Gastrocnemius medialis (tissue), 4 donors: ENCODE results near the gene KHDRBS2.

ENCODE experiments used
- CTCF ChIP-seq, 5 experiments: fragments of 450-650 bp in 3 of 5; fragments of 200-600 bp in 2 of 5; sonication (generic) in 2 of 5; IDR thresholded peaks in 4 of 5; conservative IDR thresholded peaks in 1 of 5; 1 replicate in 4 of 5; 2 replicates in 1 of 5; pipeline ENCODE4 v1.5.1; 2016 to 2019; ENCODE audit warnings: antibody characterized with exemption in 5 of 5, mild to moderate bottlenecking in 3 of 5, moderate library complexity in 3 of 5
- POLR2A ChIP-seq, 2 donors: fragments of 450-650 bp; IDR thresholded peaks; one replicate each; pipeline ENCODE4 v1.6.1; 2017; ENCODE audit warnings: antibody characterized with exemption in 2 of 2, mild to moderate bottlenecking in 2 of 2, moderate library complexity in 2 of 2

- TF ChIP-seq POLR2A (IDR thresholded peaks at IDR 0.05) (no peak), CTCF (IDR thresholded peaks at IDR 0.05 in 4 of 5, conservative IDR thresholded peaks at IDR 0.05 in 1 of 5) (no peak)
Observed at GRCh38 chr6:61901748-61902147, 384.3 kb downstream of the KHDRBS2 start.
